HL-60/S4 (cell line): Measurements from ENCODE around the gene RBPMS2.
"Not testable (repeated sequence)": the region's sequence is repeated elsewhere in the genome, so short reads cannot be mapped to it uniquely, and the experiment has no call there.

Source experiments
- in situ Hi-C: fragments of 300-500 bp; cut with MboI; formaldehyde crosslinking; loops from 2 replicates; pipeline ENCODE4 v1.14.3; 2022; ENCODE audit warnings: low sequenced_read_pairs

RBPMS2 gene

DNA sequence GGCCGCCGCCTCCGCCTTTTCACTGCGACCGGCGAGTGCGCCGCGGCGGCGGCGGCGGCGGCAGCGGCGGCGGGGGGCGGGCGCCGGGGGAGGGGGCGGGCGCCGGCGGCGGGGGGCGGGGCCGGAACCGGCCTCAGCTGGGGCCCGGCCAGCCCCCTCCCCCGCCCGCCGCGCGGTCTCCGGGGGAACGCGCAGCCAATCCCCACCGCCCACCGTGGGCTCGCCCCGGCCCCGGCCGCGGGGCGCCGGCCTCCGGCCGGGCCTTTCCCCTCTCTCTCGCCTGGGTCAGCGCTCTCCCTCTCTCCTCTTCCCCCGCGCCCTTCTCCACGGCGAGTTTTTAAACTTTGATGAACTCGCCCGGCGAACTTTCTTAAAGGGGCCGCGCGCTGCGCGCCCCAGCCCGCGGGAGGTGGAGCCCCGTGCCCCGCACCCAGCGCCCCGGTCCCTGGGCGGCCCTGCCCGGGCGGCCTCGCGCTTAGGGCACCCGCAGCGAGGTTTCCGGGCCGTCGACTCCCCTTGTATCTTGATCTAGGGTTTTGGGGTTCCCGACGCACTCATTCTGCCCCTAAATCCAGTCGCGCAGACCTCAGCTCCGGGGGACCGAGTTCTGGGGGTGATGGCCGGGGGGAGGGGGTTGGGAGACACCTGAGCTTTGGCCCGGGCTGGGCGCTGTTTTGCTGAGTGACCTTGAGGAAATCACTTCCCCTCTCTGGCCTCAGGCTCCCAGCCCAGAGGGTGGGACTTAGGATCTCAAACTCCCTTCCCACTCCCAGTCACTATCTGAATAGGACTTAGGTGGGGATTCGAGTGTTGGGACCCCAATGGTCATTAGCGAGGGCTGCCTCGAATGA lies at the start of gene RBPMS2:
Gene RBPMS2 (minus strand): TSS at position 39 of the 851 bp plus-strand sequence. CDS start 270 bp downstream, outside the sequence.
- in situ Hi-C loops, result no loop called here

GRCh38 chr15:64824929-64825430 lies 49.6 kb upstream of the RBPMS2 start:
- in situ Hi-C loops, result no loop called here

GRCh38 chr15:64816452-64816851 lies 41.1 kb upstream of the RBPMS2 start:
- in situ Hi-C loops, result no loop called here

DNA sequence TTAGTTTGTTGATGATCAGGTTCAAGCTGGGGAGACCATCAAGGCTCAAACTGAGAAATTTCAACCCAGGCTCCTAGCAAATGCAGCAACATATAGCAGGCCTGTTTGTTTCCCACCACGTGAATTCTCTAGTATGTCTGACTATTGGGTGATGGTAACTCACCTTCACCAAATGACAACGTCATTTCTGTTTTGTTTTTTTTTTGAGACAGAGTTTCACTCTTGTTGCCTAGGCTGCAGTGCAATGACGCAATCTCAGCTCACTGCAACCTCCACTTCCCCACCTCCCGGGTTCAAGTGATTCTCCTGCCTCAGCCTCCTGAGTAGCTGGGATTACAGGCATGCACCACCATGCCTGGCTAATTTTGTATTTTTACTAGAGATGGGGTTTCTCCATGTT lies 39.6 kb upstream of the RBPMS2 start:
- in situ Hi-C loops, result not testable (repeated sequence)

DNA sequence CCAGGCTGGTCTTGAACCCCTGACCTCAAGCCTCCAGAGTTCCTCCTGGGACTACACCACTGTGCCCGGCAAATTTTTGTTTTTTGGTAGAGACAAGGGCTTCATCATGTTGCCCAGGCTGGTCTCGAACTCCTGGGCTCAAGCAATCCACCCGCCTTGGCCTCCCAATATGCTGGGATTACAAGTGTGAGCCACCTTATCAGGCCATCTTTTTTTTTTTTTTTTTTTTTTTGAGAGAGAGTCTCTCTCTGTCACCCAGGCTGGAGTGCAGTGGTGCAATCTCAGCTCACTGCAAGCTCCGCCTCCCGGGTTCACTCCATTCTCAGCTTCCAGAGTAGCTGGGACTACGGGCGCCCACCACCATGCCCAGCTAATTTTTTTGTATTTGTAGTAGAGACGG lies 38.9 kb upstream of the RBPMS2 start:
- in situ Hi-C loops, result not testable (repeated sequence)

GRCh38 chr15:64813075-64813474 lies 37.7 kb upstream of the RBPMS2 start:
- in situ Hi-C loops, result no loop called here

- in situ Hi-C loops, result no loop called here
Measured at GRCh38 chr15:64810497-64811326, 35.3 kb upstream of the RBPMS2 start.

- in situ Hi-C loops, result no loop called here
Measured at GRCh38 chr15:64809649-64810496, 34.5 kb upstream of the RBPMS2 start.

DNA sequence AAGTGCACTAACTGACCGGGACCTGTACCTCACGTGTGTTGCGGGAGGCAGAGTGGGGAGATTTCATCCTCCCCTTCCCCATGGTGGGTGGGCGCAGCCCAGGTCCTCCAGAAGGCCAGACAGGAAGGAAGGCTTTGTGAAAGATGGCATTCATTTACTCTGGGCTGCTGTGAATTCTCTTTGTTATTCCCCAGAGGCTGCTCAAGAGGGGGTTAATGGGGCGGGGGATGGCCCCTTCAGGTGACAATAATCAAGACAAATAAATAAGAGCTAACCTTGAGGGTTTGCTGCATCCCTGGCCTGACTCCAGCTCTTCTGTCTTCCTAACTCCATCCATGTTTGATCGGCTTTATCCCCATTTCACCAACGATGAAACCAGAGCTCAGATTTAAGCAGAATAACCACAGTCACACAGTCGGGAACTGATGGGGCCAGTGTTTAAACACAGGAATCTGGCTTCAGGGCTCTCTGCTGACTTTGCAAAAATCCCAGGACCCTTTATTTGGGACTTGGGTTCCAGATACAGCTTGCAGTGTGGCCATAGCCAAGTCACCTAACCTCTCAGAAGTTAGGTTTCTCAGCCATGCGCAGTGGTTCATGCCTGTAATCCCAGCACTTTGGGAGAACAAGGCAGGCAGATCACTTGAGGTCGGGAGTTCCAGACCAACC lies 33.5 kb upstream of the RBPMS2 start:
- in situ Hi-C loops, result no loop called here

DNA sequence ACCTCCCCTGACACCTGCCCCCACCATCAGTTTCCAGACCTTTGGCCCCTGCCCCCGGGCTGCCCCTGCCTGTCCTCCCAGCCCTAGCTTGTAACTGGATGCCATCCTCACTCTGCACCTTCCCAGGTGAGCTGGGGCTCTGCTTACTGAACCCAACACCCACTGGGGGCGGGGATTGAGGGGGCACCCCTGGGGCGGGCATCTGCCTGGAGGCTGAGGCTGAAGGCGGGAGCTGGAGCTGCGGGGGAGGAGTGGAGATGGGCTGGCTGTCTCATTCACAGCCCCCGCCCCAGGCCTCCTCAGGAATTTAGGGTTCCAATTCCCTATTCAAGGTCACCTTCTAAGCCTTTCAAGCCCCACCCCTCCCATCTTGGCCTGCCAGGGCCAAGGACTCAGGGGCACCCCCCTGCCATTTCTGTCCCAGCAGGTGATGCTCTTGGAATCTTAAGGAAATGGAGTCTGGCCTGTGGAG lies 32.4 kb upstream of the RBPMS2 start:
- in situ Hi-C loops, result no loop called here

DNA sequence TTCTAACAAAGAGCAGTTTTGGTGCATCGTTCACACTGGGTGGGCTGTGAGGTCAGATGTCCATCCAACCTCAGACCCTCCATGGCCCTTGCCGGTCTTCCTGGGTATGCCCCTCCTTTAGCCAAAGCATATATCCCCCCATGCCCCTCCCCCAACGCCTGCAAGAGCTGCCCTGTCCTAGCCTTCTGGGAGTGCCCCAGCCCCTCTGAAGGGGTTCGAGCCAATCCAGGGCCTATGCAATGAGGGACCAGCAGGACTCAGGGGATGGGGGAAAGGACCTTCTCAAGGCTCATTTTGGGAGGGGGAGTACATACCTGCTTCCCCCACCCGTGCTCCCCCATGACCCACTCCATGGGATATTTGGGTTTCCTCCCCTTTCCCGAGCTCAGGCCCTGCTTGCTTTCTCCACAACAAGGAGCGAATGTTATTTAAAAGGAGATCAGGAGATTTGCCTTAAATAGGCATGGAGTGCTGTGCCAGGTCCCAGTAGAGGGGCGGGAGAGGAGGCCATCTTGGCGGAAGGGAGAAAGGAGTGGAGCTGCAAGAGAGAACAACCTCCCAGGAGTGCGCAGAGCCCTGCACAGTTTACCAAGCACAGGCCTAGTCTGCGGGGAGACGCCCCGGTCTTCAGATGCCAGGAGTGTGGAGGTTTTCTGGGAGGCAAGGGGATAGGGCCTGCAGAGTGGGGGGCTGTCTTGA lies 31.8 kb upstream of the RBPMS2 start:
- in situ Hi-C loops, result no loop called here

GRCh38 chr15:64806509-64806908 lies 31.1 kb upstream of the RBPMS2 start:
- in situ Hi-C loops, result no loop called here

DNA sequence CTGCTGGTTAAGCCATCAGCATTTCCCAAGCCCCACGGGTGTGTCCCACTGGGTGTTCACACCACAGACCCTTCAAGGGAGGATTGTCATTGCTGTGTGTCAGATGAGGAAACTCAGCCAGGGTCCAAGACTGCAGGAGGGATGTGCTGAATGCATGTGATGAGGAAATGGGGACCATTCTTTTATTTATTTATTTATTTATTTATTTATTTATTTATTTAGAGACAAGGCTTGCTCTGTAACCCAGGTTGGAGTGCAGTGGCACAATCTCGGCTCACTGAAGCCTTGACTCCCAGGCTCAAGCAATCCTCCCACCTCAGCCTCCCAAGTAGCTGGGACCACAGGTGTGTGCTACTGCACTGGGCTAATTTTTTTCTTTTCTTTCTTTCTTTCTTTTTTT lies 29.2 kb upstream of the RBPMS2 start:
- in situ Hi-C loops, result no loop called here

DNA sequence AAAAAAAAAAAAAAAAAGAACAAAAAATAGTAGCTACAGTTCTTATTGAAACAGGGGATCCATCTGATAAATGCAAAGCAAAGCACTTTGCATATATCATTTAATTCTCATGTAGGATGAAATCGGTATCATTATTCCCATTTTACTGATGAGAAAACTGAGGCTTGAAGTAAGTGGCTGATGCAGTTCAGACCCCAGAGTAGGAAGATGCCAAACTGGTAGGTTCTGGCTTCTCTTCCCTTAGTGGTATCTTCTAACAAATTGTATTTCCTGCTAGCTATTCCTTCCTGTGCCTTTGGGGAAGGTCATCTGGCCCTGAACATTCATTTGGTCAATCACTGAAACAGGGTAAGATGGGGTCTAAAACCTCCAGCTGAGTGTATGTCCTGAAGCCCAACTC lies 28.1 kb upstream of the RBPMS2 start:
- in situ Hi-C loops, result no loop called here

DNA sequence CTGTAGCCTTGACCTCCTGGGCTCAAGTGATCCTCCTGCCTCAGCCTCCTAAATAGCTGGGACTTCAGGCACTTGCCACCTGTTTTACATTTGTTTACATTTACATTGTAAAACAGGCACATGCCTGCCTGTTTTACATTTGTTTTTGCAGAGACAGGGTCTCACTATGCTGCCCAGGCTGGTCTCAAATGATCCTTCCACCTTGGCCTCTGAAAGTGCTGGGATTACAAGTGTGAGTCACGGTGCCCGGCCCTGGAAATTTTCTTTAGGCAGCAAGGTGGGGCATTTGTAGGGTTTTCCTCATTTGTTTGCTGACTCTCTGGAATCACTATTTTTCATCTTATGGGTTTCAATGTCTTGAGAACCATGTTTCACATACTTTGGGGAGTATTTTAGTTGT lies 25.1 kb upstream of the RBPMS2 start:
- in situ Hi-C loops, result no loop called here

DNA sequence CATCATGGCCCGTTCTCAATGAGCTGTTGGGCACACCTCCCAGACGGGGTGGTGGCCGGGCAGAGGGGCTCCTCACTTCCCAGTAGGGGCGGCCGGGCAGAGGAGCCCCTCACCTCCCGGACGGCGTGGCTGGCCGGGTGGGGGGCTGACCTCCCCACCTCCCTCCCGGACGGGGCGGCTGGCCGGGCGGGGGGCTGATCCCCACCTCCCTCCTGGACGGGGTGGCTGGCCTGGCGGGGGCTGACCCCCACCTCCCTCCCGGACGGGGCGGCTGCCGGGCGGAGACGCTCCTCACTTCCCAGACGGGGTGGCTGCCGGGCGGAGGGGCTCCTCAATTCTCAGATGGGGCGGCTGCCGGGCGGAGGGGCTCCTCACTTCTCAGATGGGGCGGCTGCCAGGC lies 23.5 kb upstream of the RBPMS2 start:
- in situ Hi-C loops, result not testable (repeated sequence)

GRCh38 chr15:64795921-64796320 lies 20.5 kb upstream of the RBPMS2 start:
- in situ Hi-C loops, result not testable (repeated sequence)

DNA sequence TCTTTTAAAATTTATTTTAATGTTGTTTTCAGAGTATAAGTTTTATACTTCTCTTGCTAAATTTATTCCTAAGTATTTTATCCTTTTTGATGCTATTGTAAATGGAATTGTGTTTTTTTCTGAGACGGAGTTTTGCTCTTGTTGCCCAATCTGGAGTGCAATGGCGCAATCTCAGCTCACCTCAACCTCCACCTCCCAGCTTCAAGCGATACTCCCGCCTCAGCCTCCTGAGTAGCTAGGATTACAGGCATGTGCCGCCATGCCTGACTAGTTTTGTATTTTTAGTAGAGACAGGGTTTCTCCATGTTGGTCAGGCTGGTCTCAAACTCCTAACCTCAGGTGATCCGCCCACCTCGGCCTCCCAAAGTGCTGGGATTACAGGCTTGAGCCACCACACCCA lies 19.9 kb upstream of the RBPMS2 start:
- in situ Hi-C loops, result not testable (repeated sequence)

- in situ Hi-C loops, result no loop called here
Measured at GRCh38 chr15:64792282-64792681, 16.9 kb upstream of the RBPMS2 start.

DNA sequence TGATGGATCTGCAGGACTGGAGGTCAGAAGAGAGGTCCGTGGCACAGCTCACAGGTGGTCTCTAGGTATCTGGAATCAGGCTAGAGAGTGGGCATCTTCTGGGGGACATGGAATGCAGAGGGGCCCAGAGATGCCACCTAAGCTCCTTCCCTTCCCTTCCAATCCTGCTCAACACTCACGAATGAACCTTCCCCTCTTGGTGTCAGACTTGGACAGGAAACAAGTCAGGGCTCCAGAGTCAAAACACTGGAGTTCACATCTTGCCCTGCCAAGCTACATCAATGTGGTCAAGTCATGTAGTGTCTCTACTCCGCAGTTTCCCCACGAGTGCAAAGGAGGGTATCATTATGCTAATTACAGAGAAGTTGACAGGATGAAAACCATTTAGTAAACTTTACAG lies 16.0 kb upstream of the RBPMS2 start:
- in situ Hi-C loops, result no loop called here
